ENCODE measurements around the gene PI4KA.

Gene PI4KA

DNA sequence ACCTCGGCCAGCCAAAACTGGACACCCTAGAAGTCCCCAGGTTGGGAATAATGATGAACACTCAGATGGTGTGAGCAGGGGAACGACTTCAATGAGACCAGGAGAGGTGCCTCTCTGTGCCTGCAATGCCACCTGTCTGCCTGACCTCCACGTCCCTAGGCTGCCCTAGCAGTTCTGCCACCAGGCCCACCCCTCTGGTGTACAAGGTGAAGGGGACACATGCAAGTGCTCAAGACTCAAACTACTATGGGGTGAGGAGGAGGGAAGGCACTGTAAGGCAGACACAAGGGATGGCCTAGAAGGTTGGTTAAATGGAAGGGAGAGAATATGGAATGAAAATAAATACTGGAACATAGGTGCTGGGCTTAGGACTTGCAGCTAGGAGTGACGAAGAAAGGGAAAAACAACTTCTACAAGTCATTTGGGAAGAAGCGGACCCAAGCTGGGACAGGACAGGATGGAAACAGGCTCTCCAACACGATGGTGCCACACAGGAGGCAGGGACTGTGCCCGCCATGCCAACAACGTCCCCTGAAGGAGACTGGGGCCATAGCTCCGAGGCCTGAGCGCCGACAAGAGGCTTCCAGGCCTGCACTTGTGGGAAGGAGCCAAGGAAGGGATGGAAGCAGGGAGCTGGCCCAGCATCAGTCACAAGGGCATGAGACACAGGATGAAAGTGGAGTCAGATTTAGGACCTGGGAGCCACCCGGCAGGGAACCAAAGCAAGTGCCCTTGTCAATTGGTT lies 66.2 kb downstream of the PI4KA start:
- H3K4me1 ChIP-seq (ENCODE audit: control insufficient read depth, insufficient read depth, low read length, poor library complexity, severe bottlenecking), result no peaks in the 10 kb centered on the region
- H3K4me3 ChIP-seq (ENCODE audit: extremely low read depth, insufficient read depth, low read length, poor library complexity, severe bottlenecking), result no peak overlapping the region
- 92 to 96% methylated on average over 9 to 12 of the region's 12 CpGs for WGBS, 2 experiments (ENCODE audit: insufficient coverage in 2 of 2)
- no peaks in the 10 kb centered on the region for H3K9me3 ChIP-seq (ENCODE audit: control insufficient read depth, low read length)
- no peak overlapping the region for H3K27ac ChIP-seq (ENCODE audit: low read depth, low read length, severe bottlenecking)
- H3K36me3 ChIP-seq (ENCODE audit: control insufficient read depth, insufficient read depth, low read length), result peaks cover 61% of the 10 kb centered on the region

DNA sequence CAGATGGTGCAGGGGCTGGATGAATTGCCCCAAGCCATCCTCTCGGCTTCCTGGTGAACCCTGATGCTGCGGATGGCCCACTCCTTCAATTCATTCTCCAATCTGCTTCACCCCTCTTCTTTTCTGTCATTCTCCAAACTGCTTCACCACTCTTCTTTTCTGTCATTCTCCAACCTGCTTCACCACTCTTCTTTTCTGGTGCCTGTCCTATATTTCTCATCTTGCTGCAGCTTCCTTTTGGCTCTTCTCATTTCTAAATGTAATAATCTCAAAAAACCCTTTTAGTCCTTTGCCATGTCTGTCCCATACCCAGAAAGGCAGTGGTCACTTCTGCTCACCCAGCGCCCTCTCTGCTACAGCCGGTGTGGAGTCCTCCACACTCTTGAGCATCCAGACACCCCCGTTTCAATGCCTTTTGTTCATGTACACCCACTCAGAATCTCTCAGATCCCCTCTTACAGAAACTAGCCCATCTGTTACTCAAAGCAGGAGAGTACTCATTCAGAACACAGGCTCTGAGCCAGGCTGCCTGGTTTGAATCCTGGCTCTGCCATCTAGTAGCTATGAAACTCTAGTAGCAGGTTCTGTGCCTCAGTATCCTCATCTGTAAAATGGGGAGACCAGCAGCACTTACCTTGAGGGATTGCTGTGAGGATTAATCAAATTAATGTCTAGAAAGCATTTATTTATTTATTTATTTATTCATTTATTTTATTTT lies 69.8 kb downstream of the PI4KA start:
- no peaks in the 10 kb centered on the region for H3K9me3 ChIP-seq (ENCODE audit: control insufficient read depth, low read length)
- no peak overlapping the region for H3K4me3 ChIP-seq (ENCODE audit: extremely low read depth, insufficient read depth, low read length, poor library complexity, severe bottlenecking)
- peaks cover 49% of the 10 kb centered on the region for H3K36me3 ChIP-seq (ENCODE audit: control insufficient read depth, insufficient read depth, low read length)
- no peaks in the 10 kb centered on the region for H3K4me1 ChIP-seq (ENCODE audit: control insufficient read depth, insufficient read depth, low read length, poor library complexity, severe bottlenecking)
- no peak overlapping the region for H3K27ac ChIP-seq (ENCODE audit: low read depth, low read length, severe bottlenecking)
- 91 to 94% methylated on average over 4 to 5 of the region's 5 CpGs for WGBS, 2 experiments (ENCODE audit: insufficient coverage in 2 of 2)

DNA sequence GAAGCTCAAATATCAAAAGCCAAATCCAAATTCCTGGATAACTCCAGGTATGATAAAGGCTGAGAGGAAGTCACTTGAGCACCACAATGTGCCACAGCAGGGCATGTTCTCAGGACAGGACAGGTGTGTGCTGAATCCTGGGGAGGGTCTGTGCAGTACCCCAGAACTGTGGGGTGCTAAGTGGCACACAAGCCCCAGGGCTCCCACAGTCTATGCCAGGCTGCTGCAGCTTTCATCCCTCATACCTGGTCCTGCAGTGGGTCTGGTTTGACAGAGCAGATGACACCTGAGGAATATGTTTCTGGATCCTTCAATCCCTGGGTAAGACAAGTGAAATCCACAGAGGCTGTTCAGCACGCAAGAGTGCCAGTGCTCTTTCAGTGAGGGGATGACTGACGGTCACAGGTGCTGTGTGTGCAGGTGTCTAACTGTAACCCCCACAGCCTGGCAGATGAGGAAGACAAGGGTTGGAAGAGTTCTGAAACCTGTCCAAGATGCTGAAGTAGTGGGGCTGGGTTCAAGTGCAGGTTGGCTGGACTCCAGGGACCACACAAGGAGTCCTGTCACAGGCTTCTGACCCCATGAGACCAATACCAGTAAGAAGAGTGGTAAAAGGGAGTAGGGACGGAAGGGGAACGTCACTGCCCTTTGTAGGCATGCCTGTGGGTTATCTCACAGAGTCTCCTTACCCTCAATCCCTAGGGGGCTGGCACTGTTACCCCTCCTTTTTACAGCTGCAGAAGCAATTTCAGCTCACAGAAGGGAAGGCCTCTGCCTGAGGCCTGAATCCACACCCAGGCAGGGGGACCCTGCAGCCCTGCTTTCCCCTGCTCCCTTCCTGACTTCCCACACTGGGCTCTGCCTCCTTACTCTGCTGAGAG lies 70.6 kb downstream of the PI4KA start:
- Histone ChIP-seq H3K36me3 (ENCODE audit: control insufficient read depth, insufficient read depth, low read length) (peaks cover 49% of the 10 kb centered on the region), H3K9me3 (ENCODE audit: control insufficient read depth, low read length) (no peaks in the 10 kb centered on the region)

DNA sequence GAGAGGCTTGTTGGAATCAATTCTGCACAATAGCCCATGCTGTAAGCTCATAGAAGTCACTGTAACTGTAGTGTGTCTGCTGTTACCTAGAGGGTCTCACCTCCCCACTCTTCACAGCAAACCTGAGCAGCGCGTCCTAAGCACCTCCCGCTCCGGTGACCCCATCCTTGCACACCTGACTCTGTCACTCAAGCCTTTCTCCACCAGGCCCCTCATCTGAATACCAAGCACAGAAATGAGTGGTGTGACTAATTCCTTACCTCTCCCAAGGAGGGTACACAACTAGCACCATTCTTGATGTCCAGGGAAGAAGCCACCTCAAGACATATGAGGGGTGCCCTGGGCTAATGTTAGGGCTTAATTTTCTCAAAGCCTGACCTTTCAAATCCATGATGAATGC lies 71.4 kb downstream of the PI4KA start:
- Histone ChIP-seq H3K4me3 (ENCODE audit: extremely low read depth, insufficient read depth, low read length, poor library complexity, severe bottlenecking) (no peak overlapping the region), H3K4me1 (ENCODE audit: control insufficient read depth, insufficient read depth, low read length, poor library complexity, severe bottlenecking) (no peaks in the 10 kb centered on the region), H3K27ac (ENCODE audit: low read depth, low read length, severe bottlenecking) (no peak overlapping the region), H3K36me3 (ENCODE audit: control insufficient read depth, insufficient read depth, low read length) (peaks cover 42% of the 10 kb centered on the region), H3K9me3 (ENCODE audit: control insufficient read depth, low read length) (no peaks in the 10 kb centered on the region)
- WGBS, 2 experiments (ENCODE audit: insufficient coverage in 2 of 2), result 79 to 97% methylated on average over 4 of the region's 4 CpGs

More for the DNA sequence above, 70.6 kb downstream of the PI4KA start:
- no peaks in the 10 kb centered on the region for H3K4me1 ChIP-seq (ENCODE audit: control insufficient read depth, insufficient read depth, low read length, poor library complexity, severe bottlenecking)
- 96 to 100% methylated on average over 2 to 4 of the region's 4 CpGs for WGBS, 2 experiments (ENCODE audit: insufficient coverage in 2 of 2)
- no peak overlapping the region for H3K27ac ChIP-seq (ENCODE audit: low read depth, low read length, severe bottlenecking)
- H3K4me3 ChIP-seq (ENCODE audit: extremely low read depth, insufficient read depth, low read length, poor library complexity, severe bottlenecking), result no peak overlapping the region

DNA sequence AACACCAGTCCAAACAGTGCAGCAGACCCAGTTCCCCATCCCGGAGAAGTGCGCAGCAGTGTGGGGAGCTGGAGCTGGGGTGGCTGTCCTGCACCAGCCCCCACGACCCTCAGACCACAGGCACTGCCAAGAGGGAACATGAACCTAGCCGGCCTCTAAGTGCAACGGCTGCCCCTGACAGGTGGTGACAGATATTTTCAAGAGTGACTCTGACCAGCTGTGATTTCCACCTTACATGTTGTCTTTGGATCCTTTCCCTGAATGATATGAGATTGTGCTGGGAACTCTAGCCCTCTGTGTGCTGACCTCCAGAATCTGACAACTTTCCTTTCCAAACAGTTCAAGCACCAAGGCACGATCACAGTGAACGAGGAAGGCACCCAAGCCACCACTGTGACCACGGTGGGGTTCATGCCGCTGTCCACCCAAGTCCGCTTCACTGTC lies 72.1 kb downstream of the PI4KA start:
- WGBS, 2 experiments (ENCODE audit: insufficient coverage in 2 of 2), result 94 to 99% methylated on average over 9 to 10 of the region's 10 CpGs
- Histone ChIP-seq H3K4me1 (ENCODE audit: control insufficient read depth, insufficient read depth, low read length, poor library complexity, severe bottlenecking) (no peaks in the 10 kb centered on the region), H3K27ac (ENCODE audit: low read depth, low read length, severe bottlenecking) (no peak overlapping the region), H3K36me3 (ENCODE audit: control insufficient read depth, insufficient read depth, low read length) (peaks cover 36% of the 10 kb centered on the region), H3K9me3 (ENCODE audit: control insufficient read depth, low read length) (no peaks in the 10 kb centered on the region), H3K4me3 (ENCODE audit: extremely low read depth, insufficient read depth, low read length, poor library complexity, severe bottlenecking) (no peak overlapping the region)

DNA sequence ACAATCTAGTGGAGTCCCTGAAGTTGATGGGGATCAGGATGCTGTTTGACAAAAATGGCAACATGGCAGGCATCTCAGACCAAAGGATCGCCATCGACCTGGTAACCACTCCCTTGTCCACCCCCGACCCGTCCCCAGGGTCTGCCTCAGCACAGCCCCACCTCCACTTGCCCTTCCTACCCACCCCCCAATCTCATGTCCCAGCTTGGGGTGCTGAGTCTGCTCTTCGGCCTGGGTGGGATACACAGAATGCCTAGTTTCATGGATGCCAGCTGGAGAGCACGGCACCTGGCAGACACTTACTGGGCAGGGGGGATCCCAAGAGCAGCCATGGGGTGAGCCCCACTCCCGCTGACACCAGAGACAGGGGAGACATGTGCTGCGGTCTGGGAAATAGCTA lies 72.6 kb downstream of the PI4KA start:
- H3K4me3 ChIP-seq (ENCODE audit: extremely low read depth, insufficient read depth, low read length, poor library complexity, severe bottlenecking), result no peak overlapping the region
- peaks cover 31% of the 10 kb centered on the region for H3K36me3 ChIP-seq (ENCODE audit: control insufficient read depth, insufficient read depth, low read length)
- no peaks in the 10 kb centered on the region for H3K9me3 ChIP-seq (ENCODE audit: control insufficient read depth, low read length)
- 77 to 94% methylated on average over 2 to 6 of the region's 8 CpGs for WGBS, 2 experiments (ENCODE audit: insufficient coverage in 2 of 2)
- no peaks in the 10 kb centered on the region for H3K4me1 ChIP-seq (ENCODE audit: control insufficient read depth, insufficient read depth, low read length, poor library complexity, severe bottlenecking)
- H3K27ac ChIP-seq (ENCODE audit: low read depth, low read length, severe bottlenecking), result no peak overlapping the region

DNA sequence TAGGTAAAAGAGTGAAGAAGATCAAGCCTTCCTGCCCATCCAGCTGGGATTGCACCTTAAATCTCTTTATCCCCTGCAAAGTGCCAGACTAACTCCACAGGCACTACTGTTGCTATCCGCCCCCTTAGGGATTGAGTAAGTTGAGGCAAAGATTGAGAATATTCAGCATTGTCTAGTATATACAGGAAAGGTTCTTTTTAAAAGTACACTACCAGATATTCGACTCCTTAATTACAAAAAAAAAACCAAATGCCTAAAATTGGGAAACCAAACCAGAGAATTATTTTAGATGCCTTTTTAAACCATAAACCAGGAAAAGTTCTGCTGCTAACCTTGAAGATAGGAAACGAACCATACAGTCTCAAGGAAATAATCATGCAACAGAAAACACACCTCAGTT lies 73.2 kb downstream of the PI4KA start:
- Histone ChIP-seq H3K27ac (ENCODE audit: low read depth, low read length, severe bottlenecking) (no peak overlapping the region), H3K4me3 (ENCODE audit: extremely low read depth, insufficient read depth, low read length, poor library complexity, severe bottlenecking) (no peak overlapping the region), H3K4me1 (ENCODE audit: control insufficient read depth, insufficient read depth, low read length, poor library complexity, severe bottlenecking) (no peaks in the 10 kb centered on the region), H3K36me3 (ENCODE audit: control insufficient read depth, insufficient read depth, low read length) (peaks cover 28% of the 10 kb centered on the region), H3K9me3 (ENCODE audit: control insufficient read depth, low read length) (no peaks in the 10 kb centered on the region)
- 71 to 80% methylated on average over 1 to 2 of the region's 3 CpGs for WGBS, 2 experiments (ENCODE audit: insufficient coverage in 2 of 2)

DNA sequence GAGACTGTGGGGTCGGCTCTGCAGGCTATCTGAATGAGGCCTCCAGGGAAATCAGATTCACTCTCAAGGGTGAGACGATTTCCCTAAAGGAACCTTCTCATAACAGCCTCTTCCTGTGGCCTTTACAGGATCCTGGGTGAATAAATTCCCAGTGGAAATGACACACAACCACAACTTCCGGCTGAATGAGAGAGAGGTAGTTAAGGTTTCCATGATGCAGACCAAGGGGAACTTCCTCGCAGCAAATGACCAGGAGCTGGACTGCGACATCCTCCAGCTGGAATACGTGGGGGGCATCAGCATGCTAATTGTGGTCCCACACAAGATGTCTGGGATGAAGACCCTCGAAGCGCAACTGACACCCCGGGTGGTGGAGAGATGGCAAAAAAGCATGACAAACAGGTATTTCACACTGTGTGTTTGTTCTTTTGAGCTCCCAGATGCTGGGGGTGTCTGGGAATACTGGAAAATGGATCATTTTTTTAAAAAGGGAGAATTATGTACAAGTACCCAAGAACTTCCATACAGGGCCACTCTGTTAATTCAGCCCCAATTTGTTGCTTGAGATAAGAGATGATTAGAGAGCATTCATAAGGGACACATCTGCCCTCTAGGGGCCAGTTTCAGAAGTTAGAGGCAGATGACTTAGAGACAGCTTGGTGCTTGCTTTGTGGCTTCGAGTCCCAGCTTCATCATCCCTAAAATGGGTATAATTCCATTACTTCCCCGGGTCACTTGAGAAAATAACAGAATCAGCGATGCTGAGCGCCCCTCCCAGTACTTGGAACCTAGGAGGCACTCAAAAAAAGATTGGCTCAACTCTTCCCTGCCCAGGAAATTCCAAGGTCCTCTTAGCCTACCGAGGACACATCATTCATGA lies 74.5 kb downstream of the PI4KA start:
- Histone ChIP-seq H3K36me3 (ENCODE audit: control insufficient read depth, insufficient read depth, low read length) (peaks cover 38% of the 10 kb centered on the region), H3K9me3 (ENCODE audit: control insufficient read depth, low read length) (no peaks in the 10 kb centered on the region), H3K4me3 (ENCODE audit: extremely low read depth, insufficient read depth, low read length, poor library complexity, severe bottlenecking) (no peak overlapping the region), H3K4me1 (ENCODE audit: control insufficient read depth, insufficient read depth, low read length, poor library complexity, severe bottlenecking) (no peaks in the 10 kb centered on the region), H3K27ac (ENCODE audit: low read depth, low read length, severe bottlenecking) (no peak overlapping the region)
- WGBS, 2 experiments (ENCODE audit: insufficient coverage in 2 of 2), result 70 to 72% methylated on average over 11 to 12 of the region's 14 CpGs

DNA sequence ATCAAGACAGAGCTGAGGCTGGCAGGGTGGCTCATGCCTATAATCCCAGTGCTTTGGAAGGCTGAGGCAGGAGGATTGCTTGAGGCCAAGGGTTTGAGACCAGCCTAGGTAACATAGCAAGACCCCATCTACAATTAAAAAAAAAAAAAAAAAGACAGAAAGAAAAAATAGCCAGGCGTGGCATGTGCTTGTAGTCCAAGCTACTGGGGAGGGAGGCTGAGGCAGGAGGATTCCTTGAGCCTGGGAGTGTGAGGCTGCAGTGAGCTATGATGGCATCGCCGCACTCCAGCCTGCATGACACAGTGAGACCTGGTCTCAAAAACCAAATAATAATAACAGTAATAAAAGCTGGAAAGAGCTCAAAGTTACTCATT lies 75.3 kb downstream of the PI4KA start:
- peaks cover 32% of the 10 kb centered on the region for H3K36me3 ChIP-seq (ENCODE audit: control insufficient read depth, insufficient read depth, low read length)
- H3K4me1 ChIP-seq (ENCODE audit: control insufficient read depth, insufficient read depth, low read length, poor library complexity, severe bottlenecking), result peaks cover under 1% of the 10 kb centered on the region
- no peak overlapping the region for H3K4me3 ChIP-seq (ENCODE audit: extremely low read depth, insufficient read depth, low read length, poor library complexity, severe bottlenecking)
- no peak overlapping the region for H3K27ac ChIP-seq (ENCODE audit: low read depth, low read length, severe bottlenecking)
- no CpG with 5 or more reads among the region's 3 CpGs for WGBS, 2 experiments (ENCODE audit: insufficient coverage in 2 of 2)
- H3K9me3 ChIP-seq (ENCODE audit: control insufficient read depth, low read length), result no peaks in the 10 kb centered on the region

All from mesodermal cell (in vitro differentiated cells).